Measurements from ENCODE around the gene BCL10. TPM values are rescaled to one million over a fixed set of nuclear protein-coding genes. Genes with fewer than 3 reads are reported as not detected.
"Not testable (repeated sequence)": the region's sequence is repeated elsewhere in the genome, so short reads cannot be mapped to it uniquely, and the experiment has no call there.

The BCL10 gene
- total RNA-seq, 1 donor from 2014 or later, result 52.1 TPM

DNA sequence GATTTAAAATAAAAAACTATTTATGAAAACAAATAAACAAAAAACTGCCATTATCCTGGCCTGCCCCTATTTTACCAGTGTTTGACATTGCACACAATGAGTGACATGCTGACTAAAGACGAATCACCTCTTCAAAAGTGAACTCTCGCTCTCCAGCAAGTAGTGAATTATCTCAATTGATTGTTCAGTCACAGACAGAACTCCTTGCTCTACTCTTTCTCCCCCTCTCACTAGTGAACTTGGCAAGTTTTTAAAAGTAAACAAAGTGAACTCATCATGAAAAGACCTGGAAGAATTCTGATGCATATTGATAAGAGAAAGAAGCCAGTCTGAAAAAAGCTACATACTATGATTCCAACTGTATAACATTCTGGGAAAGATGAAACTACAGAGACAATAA lies 12.3 kb downstream of the BCL10 start:
- ATAC-seq, result no peak

DNA sequence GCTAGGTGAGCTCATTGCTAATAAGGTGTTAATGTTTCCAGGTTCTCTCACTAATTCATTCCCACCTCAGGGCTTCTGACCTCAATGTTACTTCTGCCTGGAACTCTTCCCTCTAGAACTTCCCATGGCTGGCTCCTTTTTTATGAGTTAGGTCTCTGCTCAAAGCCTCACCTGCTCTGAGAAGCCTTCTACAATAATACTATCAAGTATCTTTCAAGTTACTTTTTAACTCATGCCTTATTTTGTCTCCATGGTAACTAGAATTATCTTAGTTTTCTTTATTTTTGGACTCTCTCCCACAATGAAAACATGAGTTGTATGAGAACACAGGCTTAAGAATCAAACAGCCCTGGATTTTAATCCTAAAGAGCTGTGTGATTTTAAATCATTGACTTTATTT lies 13.4 kb downstream of the BCL10 start:
- ATAC-seq, result no peak

DNA sequence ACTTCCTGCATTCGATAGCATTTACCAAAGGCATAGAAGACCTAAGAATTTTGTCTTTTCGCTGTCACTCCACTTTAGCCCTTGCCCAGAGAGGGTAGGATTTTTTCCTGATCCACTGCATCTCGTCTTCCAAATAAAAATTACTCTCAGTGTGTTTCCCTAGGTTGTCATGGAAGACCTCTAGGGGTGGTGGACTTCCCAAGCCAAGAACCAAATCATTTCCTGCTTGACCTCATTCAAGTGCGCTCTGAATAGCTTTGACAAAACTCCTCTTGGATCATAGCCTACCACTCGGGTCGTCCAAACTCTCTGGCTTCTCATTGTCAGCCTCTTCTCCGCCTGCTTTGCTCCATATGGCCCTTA lies 16.5 kb downstream of the BCL10 start:
- peak; percentile 21 for ATAC-seq

DNA sequence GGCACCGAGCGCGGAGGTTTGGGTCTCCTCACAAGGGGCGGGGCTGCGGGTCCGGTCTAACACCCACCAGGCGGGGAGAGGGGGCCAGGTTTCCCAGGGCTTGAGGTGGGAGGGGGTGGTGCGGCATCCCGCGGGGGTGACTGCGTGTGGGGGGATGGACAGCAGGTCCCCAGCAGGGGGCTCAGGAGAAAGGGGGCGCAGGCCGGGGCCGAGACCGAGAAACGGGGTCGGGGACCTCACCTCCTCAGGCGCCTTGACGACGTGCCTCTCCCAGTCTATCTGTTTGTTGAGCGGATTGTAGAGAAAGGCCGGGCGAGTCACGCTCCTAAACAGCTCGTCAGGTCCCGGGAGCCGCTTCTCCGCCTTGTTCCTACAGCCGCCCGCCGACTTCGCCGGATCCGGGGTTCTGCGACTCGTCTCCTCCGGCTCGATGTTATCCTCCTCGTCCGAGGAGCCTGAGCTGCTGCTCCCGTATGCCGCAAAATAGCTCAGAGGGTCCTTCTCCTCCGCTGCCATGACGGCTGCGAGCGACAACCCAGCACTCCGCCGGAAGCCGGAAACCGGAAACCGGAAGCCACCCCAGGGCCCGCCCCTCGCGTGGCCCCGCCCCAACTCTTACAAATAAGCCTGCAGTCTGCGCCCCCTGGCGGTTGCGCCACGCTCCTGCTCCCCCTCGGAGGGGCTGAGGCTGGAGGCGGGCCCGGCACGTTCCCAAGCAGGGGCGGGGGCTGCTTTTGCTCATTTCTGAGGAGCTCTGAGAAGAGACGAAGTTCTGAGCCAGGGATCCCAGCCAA lies 17.1 kb downstream of the BCL10 start, which contains the start of gene C1orf52:
Gene C1orf52, minus strand, starts transcription at position 545 of the 794 bp plus-strand sequence. Its CDS starts 29 bp downstream, at position 516.
- ATAC-seq, result peak; percentile 98

DNA sequence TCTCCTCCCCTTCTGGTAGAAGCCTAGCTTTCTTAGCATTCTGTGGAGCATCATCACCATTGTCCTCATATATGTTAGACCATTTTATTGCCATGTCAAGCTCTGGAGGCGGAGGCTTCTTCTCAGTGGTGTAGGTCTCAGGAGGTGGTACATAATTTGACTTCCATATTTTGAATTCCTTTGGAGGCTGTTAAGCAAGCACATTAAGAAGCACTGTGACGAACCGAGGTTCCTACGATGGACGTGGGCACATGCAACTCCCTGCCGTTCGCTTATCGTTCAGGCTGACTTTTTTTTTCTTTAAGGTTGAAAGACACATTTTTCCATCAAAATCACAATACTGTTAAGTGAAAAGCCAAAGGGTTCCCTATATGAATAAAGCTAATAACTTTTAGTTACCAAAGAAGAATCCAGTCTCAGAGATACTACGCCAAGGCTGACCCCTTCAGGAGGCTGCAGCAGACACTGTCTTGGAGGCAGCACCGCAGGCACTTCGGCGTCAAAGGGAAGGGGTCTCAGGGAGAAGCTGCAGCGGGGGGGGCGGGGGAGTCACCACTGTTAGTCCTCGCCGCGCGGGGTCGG lies 17.8 kb downstream of the BCL10 start:
- ATAC-seq, result peak; percentile 21

DNA sequence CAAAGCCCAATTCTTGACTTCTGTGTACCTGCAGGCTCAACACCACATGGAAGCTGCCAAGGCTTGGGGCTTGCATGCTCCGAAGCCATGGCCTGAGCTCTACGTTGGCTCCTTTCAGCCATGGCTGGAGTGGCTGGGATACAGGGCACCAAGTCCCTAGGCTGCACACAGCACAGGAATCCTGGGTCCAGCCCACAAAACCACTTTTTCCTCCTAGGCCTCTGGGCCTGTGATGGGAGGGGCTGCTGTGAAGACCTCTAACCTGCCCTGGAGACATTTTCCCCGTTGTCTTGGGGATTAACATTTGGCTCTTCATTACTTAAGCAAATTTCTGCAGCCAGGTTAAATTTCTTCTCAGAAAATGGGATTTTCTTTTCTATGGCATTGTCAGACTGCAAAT lies 27.4 kb downstream of the BCL10 start:
- ATAC-seq, result not testable (repeated sequence)

DNA sequence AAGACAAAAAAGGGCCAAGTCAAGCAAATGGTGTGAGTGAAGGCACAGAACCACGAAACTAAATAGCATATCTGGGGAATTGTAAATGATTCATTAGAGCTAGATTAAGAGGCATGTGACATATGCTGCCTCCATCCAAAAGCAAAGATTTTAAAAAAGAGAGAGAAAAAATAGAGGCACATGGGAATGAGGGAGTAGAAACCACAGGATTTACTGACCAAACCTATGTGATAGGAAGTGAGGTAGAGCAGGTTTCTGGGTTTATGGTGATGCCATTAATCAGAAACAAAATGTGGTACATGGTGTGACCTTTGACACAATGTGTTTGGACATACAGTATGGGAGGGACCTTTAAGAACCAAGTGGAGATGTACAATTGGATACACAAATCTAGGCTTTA lies 30.5 kb downstream of the BCL10 start:
- ATAC-seq, result no peak

DNA sequence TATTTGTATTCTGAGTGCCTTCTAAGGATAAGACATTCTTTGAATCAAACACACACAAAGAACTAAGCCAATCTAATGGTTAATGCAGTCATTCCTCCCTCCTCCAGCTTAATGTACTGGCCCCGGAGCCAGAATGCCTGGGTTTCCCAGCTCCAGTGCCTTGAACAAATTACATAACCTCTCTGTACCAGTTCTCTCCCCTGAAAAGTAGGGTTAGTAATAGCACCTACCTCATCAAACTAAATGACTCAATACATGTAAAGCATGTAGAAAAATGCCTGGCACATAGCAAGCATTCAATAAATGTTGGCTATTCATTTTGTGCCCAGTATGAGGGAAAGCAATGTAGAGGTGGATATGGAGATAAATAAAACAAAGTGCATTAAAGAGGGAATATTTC lies 31.0 kb downstream of the BCL10 start:
- no peak for ATAC-seq

DNA sequence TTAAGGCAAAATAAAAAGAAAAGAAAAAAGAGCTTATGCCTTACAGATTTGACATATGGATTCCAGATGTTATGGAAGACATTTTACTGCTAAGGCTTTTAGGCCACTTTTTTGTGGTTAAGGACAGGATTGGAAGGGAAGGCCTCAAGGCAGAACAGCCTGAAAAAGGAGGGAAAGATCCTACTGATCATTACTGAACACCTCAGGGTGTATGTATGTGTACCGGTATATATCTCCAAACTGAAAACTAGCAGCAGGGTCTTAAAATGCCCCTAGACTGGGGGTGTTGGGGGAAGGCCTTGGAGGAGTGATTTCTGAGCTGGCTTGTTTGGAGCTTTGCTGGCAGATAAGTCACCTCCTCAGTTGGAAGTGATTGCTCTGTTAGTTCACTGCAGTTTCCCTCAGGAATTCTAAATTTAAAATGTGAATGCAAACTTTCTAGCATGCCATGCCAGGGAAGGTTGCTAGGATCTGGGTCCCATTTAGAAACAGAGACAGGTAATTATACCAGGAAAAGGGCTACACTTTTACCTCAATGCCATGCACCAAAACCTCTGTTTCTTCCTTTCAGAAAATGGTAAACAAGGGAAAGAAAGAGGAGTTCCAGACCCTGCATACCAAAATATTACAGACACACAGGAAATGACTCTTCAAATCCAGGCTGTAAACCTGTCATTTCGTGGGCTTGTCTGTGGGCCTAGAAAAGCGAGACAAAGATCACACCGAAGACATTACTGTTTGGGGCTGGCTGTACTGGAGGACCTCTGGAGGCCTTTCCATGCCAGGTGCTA lies 32.0 kb downstream of the BCL10 start:
- ATAC-seq, result no peak

DNA sequence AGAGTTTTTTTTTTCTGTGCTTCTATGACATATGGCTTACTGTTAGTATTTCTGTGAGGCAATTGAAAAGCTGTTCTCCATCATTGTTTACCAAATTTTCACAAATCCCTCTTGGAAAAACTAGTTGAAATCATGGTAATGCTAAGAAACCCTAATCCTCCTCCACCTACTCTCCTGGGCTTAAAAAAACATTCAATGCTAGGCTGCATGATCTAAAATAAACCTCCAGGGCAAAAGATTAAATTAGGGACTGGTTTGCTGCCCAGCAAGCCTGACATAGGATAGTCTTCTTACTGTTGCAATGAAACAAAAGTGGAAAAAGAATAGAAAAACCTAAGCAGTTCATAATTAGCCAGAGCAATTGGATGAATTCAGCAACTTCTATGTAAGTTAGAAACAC lies 33.1 kb downstream of the BCL10 start:
- no peak for ATAC-seq

DNA sequence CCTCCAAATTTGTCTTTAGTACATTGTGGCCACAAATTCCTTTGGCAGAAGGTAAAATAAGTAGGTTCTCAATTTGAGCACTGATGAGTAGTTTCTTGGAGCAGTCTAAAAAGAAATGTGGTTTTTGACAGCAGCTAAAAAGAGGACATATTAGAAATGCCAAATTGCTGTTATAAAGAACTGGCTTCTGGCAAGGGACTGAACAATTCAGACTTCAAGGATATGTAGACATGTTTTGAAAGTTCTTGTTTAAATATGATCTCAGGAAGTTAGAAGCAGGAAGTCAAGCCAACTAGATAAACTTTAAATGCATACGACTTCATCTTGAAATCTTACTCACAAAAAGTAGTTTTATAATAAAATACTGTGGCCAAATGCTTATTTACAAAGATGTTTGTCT lies 35.8 kb downstream of the BCL10 start:
- no peak for ATAC-seq

DNA sequence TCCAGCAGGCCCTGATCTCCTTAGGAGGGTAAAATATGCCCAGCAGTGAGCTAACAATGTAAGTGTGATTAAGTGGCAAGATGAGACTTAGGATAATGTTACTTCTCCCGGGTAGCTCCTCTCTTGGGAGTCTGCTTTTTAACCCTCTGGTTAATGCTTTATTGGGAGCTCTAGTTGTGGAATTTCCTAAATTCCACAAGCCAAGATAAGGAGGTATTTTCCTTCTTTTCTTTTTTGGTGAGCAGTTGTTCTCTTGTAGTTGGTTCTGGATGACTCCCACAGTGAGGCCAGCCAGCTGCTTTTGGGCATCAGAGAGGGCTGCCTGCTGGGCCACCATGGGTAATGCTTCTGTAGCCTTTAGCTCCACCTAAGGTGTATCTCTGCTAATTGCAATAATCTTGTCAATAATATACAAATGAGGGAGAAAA lies 36.2 kb downstream of the BCL10 start:
- ATAC-seq, result no peak

DNA sequence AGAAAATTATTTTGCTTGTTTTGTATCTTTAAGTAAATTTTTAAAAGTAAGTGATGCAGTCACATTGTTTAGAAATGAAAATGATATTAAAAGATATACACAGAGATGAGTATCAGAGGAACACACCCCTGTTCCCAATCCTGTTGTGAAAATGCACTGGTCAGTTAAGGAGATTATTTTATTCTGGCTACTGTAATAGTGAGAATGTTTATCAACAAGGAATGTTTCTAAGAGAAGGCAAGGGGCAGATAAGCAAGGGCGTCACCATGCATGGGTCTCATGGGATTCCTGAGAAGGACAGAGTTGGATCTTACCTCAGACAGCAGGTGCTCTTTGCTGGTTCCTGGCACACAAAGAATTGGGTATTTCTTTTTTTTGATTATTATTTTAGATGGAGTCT lies 38.8 kb downstream of the BCL10 start:
- ATAC-seq, result no peak

DNA sequence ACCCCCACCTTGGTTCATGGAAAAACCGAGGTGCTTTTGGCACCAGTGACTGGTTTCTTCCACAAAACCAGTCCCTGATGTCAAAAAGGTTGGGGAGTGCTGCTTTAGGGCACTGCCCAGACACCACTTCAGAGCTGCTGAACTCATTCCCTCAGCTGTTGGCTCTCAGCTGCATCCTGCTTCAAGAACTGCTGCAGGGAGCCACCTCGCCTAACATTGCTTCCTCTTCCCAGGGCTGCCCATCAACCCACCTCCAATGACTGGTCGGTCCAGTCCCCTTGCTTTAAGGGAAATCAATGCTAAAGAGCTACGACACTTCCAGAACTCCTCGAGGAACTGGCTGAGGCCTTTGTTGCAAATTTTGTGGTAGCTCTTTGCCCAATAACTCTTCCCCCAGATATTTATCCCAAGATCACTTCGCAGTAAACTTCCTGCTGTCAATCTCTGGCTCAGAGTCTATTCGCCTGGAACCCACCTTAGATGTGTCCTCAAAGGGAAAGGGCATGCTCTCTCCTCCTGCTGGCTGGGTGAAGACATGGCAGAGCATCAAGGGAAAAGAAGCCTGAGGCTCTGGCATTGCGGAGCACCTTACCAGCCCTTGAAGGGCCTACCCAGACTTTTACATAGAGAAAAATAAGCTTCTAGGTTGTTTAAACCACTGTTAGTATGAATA lies 46.0 kb downstream of the BCL10 start:
- ATAC-seq, result no peak

DNA sequence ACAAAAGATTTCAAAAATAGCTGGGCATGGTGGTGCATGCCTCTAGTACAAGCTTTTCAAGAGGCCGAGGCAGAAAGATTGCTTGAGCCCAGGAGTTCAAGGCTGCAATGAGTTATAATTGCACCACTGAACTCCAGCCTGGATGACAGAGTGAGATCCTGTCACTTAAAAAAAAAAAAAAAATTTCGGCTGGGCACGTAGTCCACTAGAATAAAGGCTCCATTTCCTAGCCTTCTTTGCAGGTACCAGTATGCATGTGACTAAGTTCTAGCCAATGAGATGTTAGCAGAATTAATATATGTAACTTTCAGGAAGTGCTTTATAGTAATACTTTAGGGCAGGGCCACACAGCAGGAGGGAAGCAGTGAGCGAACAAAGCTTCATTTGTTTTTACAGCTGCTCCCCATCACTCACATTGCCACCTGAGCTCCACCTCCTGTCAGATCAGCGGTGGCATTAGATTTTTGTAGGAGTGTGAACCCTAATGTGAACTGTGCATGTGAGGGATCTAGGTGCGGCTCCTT lies 46.8 kb downstream of the BCL10 start:
- peak; percentile 66 for ATAC-seq

DNA sequence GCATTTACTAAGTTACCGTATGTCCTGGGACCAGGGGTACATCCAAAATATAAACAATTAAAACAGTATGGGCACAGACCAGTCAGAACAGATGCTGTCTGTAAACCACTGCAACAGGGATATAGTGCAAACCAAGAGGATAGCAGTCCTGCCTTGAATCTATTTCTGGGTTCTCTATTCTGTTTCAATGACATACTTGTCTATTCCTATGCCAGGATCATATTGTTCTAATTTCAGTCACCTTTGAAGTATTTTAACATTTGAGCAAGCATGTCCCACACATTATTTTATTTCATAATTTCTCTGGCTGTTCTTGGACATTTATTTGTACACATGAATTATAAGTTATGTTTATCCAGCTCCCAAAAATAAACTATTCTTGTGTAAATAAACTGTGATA lies 47.5 kb downstream of the BCL10 start:
- ATAC-seq, result no peak

DNA sequence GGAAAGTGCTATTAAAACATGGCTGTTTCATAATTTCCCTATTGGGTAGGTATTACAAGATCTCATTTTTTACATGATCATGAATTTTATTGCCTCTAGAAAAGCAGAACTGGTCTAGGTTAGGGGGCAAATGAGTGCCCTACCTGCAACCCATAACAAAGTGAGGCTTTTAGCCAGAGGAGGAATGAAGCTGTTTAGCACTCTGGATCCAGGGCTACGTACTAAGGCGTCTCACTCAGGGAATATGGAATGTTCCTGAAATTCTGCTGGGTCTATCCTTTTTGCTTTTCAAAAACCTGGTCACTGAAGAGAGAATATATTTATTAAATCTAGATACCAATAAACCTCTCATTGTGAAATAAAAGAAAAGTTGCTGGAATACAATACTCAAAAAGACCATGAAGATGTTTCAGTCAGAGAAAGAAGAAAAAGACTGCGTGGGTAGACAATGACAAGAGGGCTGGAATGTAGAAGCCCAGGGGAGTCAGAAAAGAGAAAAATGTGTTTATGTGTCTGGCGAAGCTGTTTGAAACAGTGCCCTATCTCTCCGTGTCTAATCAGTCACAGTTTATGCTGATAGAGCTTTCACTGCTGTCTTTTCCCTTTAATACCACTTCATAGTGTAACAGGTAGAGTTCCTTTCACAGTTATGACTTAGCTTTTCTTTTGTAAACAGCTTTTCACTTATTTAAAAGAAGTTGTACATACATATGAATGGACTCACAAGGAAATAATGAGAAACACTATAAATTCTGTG lies 50.6 kb downstream of the BCL10 start:
- ATAC-seq, result no peak

DNA sequence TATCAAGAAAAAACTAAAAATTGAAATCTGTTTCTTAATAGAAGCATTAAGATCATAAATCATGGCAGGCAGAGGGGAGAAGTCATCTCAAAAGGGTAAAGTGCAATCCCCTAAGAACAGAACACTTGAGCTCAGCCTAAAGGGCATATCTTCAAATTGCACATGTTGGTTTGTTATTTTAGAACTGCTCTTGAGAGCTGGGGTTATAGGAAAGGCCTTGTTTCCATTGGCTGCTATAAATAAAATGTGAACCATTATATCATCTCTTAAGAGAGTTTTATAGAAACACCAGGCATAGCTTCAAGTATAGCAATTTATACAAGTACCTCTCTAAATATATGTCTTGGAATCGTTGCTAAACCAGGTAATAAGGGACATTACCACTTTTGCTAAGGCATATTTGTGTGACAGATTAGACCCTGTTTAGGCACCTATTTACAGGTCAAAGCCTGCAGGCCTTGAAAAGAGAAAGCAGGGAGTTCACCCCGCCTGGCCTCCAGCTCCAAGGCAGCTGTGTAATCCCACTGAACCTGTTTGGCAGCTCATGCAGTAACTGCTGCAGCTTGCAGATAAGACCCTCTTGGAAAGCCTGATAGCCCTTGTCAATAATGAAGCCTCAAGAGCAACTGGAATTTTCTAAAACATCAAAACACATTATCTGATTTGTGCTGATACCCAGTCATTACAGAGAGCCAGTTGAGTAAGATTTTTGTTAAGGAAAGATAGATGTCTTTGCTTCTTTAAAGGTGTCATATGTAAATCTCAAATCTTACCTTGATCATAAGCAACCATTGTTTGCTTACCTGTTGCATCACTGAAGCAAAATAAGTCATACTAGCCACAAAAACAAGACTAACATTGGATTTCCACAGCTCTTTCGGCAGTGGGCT lies 51.5 kb downstream of the BCL10 start:
- peak; percentile 65 for ATAC-seq

DNA sequence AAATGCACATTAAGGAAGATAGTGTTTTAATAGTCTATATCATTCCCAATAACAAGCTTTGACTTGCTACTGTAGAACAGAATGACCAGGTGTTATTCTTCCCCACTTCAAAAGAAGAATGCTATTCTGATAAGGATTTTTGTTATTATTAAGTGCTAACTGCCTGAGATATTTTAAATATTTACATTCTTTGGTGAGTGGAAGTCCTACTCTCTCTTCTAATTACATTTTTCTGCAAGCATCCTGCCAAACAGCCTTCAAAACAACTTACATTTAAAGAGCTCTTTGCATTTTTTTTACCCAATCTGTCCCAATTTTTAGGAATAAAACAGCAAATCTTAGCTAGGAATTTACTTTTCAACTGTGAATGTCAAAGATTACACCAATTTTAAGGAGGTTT lies 52.1 kb downstream of the BCL10 start:
- no peak for ATAC-seq

DNA sequence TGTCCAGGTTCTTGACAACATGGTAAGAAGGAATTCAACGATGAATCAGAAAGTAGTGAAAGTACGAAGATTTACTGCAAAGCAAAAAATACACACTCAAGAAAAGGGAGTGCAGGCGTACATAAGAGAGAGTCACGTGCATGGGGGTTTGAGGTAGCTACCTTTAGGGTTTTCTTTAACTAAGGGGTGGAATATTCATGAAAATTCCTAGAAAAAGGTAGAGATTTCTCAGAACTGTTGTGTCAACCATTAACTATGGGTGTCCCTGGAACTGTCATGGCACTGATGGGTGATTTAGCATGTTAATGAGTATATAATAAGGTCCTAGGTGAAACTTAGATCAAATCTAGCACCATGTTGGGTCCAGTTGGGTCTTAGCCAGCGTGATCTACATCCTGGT lies 53.1 kb downstream of the BCL10 start:
- ATAC-seq, result no peak

DNA sequence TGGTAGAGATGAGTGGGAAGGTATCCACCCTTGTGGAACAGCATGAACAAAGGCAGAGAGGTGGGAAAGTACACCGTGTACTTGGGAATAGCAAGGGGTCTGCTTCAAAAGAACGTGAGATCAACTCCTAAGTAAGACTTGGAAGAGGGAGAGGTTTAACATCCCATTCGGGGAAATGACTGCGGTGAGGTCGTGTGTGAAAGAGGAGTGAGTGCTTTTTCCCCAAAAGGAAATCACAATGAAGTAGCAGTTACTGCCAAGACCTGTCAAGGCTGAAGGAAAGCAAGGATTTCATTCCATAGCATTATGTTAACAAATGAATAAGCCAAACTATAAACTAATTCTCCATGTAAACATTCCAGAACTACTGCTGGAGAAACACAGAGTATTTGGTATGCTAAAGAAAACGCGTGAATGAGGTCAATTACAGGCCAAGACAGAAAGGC lies 55.7 kb downstream of the BCL10 start:
- no peak for ATAC-seq
